GM23248 (cell line): ENCODE measurements around the gene FGF1. TPM values are rescaled to one million over a fixed set of nuclear protein-coding genes. Genes with fewer than 3 reads are reported as not detected.

Experiments
- DNase-seq: peaks from one replicate; pipeline ENCODE4 v3.0.0-alpha.2; 2015
- H2AFZ ChIP-seq: fragments of 200-600 bp; sonication (generic); 2 replicates; pipeline ENCODE4 v1.6.1; 2016; ENCODE audit warnings: antibody characterized with exemption
- H3F3A ChIP-seq: fragments of 200-600 bp; sonication (generic); 2 replicates; pipeline ENCODE4 v1.6.1; 2016; ENCODE audit warnings: mild to moderate bottlenecking, antibody characterized with exemption, mixed run types; ENCODE audit not compliant: insufficient read depth
- H3K27ac ChIP-seq: fragments of 200-600 bp; sonication (generic); 2 replicates; pipeline ENCODE4 v1.5.1; 2016; ENCODE audit warnings: mild to moderate bottlenecking
- H3K27me3 ChIP-seq: fragments of 200-600 bp; sonication (generic); replicated peaks from 2 replicates; pipeline ENCODE4 v1.6.1; 2016; ENCODE audit warnings: mild to moderate bottlenecking; ENCODE audit not compliant: insufficient read depth
- H3K36me3 ChIP-seq: fragments of 200-600 bp; sonication (generic); 2 replicates; pipeline ENCODE4 v1.6.1; 2016; ENCODE audit warnings: low read depth, mild to moderate bottlenecking
- H3K4me1 ChIP-seq: fragments of 200-600 bp; sonication (generic); 2 replicates; pipeline ENCODE4 v1.6.1; 2016; ENCODE audit warnings: mild to moderate bottlenecking; ENCODE audit not compliant: insufficient read depth
- H3K4me2 ChIP-seq: fragments of 200-600 bp; sonication (generic); one replicate; pipeline ENCODE4 v1.6.1; 2016; ENCODE audit warnings: mild to moderate bottlenecking; ENCODE audit not compliant: unreplicated experiment
- H3K4me3 ChIP-seq: fragments of 200-600 bp; sonication (generic); 2 replicates; pipeline ENCODE4 v1.5.1; 2016; ENCODE audit warnings: mild to moderate bottlenecking
- H3K79me2 ChIP-seq: fragments of 200-600 bp; sonication (generic); 2 replicates; pipeline ENCODE4 v1.6.1; 2016; ENCODE audit warnings: mild to moderate bottlenecking; ENCODE audit not compliant: insufficient read depth
- H3K9ac ChIP-seq: fragments of 200-600 bp; sonication (generic); 2 replicates; pipeline ENCODE4 v1.6.1; 2016; ENCODE audit warnings: mild to moderate bottlenecking
- H3K9me2 ChIP-seq: fragments of 200-600 bp; sonication (generic); 2 replicates; pipeline ENCODE4 v1.6.1; 2016; ENCODE audit warnings: mixed run types, mild to moderate bottlenecking, moderate library complexity; ENCODE audit not compliant: insufficient read depth
- H3K9me3 ChIP-seq: fragments of 200-600 bp; sonication (generic); one replicate; pipeline ENCODE4 v1.6.1; 2017; ENCODE audit warnings: low read depth
- H4K20me1 ChIP-seq: fragments of 200-600 bp; sonication (generic); 2 replicates; pipeline ENCODE4 v1.6.0; 2016; ENCODE audit not compliant: insufficient read depth
- EZH2 ChIP-seq: fragments of 200-600 bp; sonication (generic); IDR thresholded peaks from 2 replicates; pipeline ENCODE4 v1.6.1; 2018; ENCODE audit warnings: antibody characterized with exemption, mild to moderate bottlenecking; ENCODE audit not compliant: insufficient read depth, poor library complexity, severe bottlenecking
- EZH2phosphoT487 ChIP-seq: fragments of 200-600 bp; sonication (generic); IDR thresholded peaks from 2 replicates; pipeline ENCODE4 v1.6.1; 2018; ENCODE audit warnings: antibody characterized with exemption, moderate library complexity, mild to moderate bottlenecking, low read depth; ENCODE audit not compliant: insufficient read depth
- WGBS, 2 experiments: methylation state at CpG; one replicate each; pipeline ENCODE4 v1.1.6; 2015 to 2017; ENCODE audit warnings: low lambda C conversion rate in 2 of 2, low coverage in 1 of 2; ENCODE audit errors: missing lambda C conversion rate in 2 of 2; 5-methylcytosine and 5-hydroxymethylcytosine counted together
- in situ Hi-C: fragments of 300-500 bp; cut with MboI; formaldehyde crosslinking; loops from 2 replicates; pipeline ENCODE4 v1.15.0; 2020
- polyA plus RNA-seq: library from polyadenylated mRNA; unstranded; fragments of >200 nt; fragmentation: Nextera tagmentation; extraction: Ambion mirVana; gene quantifications from 2 replicates; pipeline ENCODE4 v1.2.1, GENCODE V29; 2016
- total RNA-seq: library from RNA; depleted of rRNA; stranded (reverse); fragments of >200 nt; shearing (Covaris generic); gene quantifications from 2 replicates; pipeline ENCODE4 v1.2.3, GENCODE V29; 2014

FGF1 gene
- total and polyA plus RNA-seq, 2 experiments from 2014 or later: 13.8 to 29.6 TPM

DNA sequence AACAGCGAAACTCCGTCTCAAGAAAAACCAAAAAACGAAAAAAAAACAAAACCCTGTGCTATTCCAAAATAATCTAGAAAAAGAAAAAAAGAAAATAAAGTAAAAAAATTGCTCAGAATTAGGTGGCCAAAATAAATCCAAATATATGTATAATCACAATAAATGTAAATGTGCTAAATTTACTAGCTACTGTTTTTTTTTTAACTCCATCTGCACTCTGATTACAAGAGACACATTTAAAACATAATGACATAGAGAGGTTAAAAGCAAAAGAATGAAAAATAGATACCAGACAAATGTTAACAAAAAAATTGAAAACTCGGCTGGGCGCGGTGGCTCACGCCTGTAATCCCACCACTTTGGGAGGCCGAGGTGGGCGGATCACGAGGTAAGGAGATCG is 66.1 kb downstream of the FGF1 start:
- H3K4me3 ChIP-seq: no peak overlapping the region
- no peak overlapping the region for H3K27ac ChIP-seq
- no peak overlapping the region for H3K9ac ChIP-seq
- no peak for DNase-seq
- H2AFZ ChIP-seq: no peak overlapping the region
- H3F3A ChIP-seq: peaks cover 24% of the 10 kb centered on the region
- H3K4me2 ChIP-seq: no peak overlapping the region
- TF ChIP-seq EZH2 (no peak), EZH2phosphoT487 (no peak)
- no peaks in the 10 kb centered on the region for H4K20me1 ChIP-seq
- H3K4me1 ChIP-seq: peaks cover 62% of the 10 kb centered on the region
- no peaks in the 10 kb centered on the region for H3K36me3 ChIP-seq
- 87 to 88% methylated on average over 11 of the region's 11 CpGs for WGBS, 2 experiments
- H3K27me3 ChIP-seq: no peaks in the 10 kb centered on the region
- no peaks in the 10 kb centered on the region for H3K9me3 ChIP-seq
- peaks cover 16% of the 10 kb centered on the region; the same call in 1 of the 2 replicates for H3K79me2 ChIP-seq
- no peaks in the 10 kb centered on the region for H3K9me2 ChIP-seq
- in situ Hi-C loops: loop anchor here (10.0 kb wide), 1 partner anchor 265 kb away; no protein-coding TSS in a partner anchor

DNA sequence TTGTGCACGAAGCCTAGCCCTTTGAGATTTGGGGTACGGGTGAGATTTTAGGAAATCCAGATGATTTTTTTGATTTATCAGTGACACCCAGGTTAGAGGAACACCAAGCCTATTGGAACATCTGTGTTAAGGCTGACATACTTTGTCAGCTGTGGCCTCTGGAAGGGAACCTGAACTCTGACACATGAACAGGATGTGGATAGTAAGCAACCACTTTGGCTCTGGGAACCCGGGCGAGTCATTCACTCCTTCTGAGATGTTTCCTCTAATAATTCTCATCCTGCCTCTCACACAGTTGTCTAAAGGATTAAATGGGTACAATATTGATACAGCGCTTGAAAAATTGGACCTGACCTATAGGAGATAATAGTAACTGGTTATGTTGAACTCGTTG is 67.8 kb downstream of the FGF1 start:
- Histone ChIP-seq H4K20me1 (no peaks in the 10 kb centered on the region), H3K27ac (peak overlapping the region; percentile 65), H2AFZ (no peak overlapping the region), H3K9me2 (no peaks in the 10 kb centered on the region), H3K4me2 (peak overlapping the region; percentile 38), H3K9ac (no peak overlapping the region), H3K4me1 (peaks cover 70% of the 10 kb centered on the region), H3K79me2 (peaks cover 16% of the 10 kb centered on the region; the same call in 1 of the 2 replicates), H3K27me3 (no peaks in the 10 kb centered on the region), H3K9me3 (no peaks in the 10 kb centered on the region), H3K36me3 (no peaks in the 10 kb centered on the region), H3F3A (peaks cover 30% of the 10 kb centered on the region), H3K4me3 (no peak overlapping the region)
- 39 to 40% methylated on average over 6 of the region's 6 CpGs for WGBS, 2 experiments
- no peak for TF ChIP-seq EZH2
- no peak for TF ChIP-seq EZH2phosphoT487
- in situ Hi-C loops: loop anchor here (10.0 kb wide), 1 partner anchor 267 kb away; no protein-coding TSS in a partner anchor
- DNase-seq: peak; percentile 87

DNA sequence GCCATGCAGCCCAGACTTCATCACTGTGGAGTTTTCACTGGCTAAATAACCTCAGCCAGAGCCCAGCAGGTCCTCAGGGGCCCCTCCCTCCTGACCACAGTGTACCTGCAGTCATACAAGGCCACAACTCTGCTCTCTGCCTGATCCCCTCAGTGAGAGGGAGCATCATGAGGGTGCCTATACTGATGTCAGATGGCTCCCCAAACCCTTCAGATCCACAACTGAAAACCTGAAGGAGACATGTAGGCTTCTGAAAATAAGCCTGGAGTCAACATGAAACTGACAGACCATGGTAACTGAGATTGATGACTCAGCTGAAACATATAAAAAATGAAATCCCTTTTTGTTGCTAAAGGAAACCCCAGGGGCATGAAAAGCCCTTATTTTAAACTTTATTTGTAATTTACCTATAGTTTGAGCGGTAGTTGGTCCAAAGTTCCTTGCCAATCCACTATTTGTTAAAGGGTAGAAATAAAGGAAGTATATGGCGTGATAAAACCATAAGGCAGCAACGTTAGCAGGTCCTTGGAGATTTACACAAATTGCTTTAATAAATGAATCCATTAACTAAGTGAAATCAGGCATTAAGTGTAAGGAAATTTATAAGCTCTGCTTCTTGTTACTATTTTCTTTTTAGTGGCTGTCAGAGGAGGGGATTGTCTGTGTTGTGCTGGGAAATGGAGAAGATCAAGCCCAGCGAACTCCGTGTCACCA is 68.3 kb downstream of the FGF1 start:
- Histone ChIP-seq H4K20me1 (no peaks in the 10 kb centered on the region), H3K4me1 (peaks cover 75% of the 10 kb centered on the region), H3K4me2 (peak overlapping the region; percentile 38), H2AFZ (no peak overlapping the region), H3K27me3 (no peaks in the 10 kb centered on the region), H3K36me3 (no peaks in the 10 kb centered on the region), H3K9me2 (no peaks in the 10 kb centered on the region), H3K4me3 (no peak overlapping the region), H3K79me2 (peaks cover 16% of the 10 kb centered on the region; the same call in 1 of the 2 replicates), H3K9ac (no peak overlapping the region), H3F3A (peaks cover 36% of the 10 kb centered on the region), H3K9me3 (no peaks in the 10 kb centered on the region), H3K27ac (peak overlapping the region; percentile 65; the same call in 1 of the 2 replicates)
- in situ Hi-C loops: loop anchor here (10.0 kb wide), 1 partner anchor 267 kb away; no protein-coding TSS in a partner anchor
- no peak for TF ChIP-seq EZH2
- no peak for TF ChIP-seq EZH2phosphoT487
- WGBS, 2 experiments: 91 to 92% methylated on average over 5 of the region's 5 CpGs
- no peak for DNase-seq

DNA sequence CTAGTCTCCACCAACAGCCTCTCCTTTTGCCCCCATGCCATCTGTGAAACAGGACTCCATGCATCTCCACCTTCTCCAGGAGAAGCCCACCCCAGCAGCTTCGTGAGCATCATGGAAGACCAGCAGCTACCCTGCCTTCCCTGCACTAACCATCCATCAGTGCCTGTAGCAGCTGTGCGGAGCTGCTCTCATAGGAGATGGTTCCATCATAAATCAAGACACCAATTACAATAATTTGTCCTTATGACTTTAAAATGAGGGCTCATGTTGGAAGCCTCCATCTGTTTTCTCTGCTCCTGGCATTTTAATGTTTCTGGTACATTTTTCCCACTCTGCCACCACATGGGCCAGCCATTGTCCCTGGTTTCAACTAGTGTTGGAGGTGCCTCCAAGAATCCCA is 69.9 kb downstream of the FGF1 start:
- in situ Hi-C loops: loop anchor here (10.0 kb wide), 1 partner anchor 269 kb away; no protein-coding TSS in a partner anchor
- H3K9ac ChIP-seq: no peak overlapping the region

More for the DNA sequence above, 69.9 kb downstream of the FGF1 start:
- Histone ChIP-seq H3K9me3 (no peaks in the 10 kb centered on the region), H3K27ac (no peak overlapping the region), H3K27me3 (no peaks in the 10 kb centered on the region), H3K36me3 (no peaks in the 10 kb centered on the region), H4K20me1 (no peaks in the 10 kb centered on the region), H3K4me1 (peaks cover 60% of the 10 kb centered on the region), H3K4me3 (no peak overlapping the region), H3K79me2 (peaks cover 16% of the 10 kb centered on the region; the same call in 1 of the 2 replicates), H3K4me2 (no peak overlapping the region), H3K9me2 (no peaks in the 10 kb centered on the region), H3F3A (peaks cover 42% of the 10 kb centered on the region), H2AFZ (no peak overlapping the region)
- no peak for DNase-seq
- no peak for TF ChIP-seq EZH2
- no peak for TF ChIP-seq EZH2phosphoT487
- 86 to 91% methylated on average over 2 of the region's 2 CpGs for WGBS, 2 experiments
